Aorta (tissue), 5 donors: Measurements from ENCODE around the gene CCDC148. TPM values are rescaled to one million over a fixed set of nuclear protein-coding genes. Genes with fewer than 3 reads are reported as not detected.

Experiments used
- ATAC-seq: fragments of 200-7000 bp; cut with Tn5 transposase; one replicate; pipeline ENCODE4 v1.9.1; 2022; ENCODE audit warnings: moderate library complexity; ENCODE audit not compliant: low FRiP score
- DNase-seq, 2 donors: peaks; one replicate each; pipeline ENCODE4 v3.0.0-alpha.2; 2020
- H3K27ac ChIP-seq, 2 donors: one replicate each; pipeline ENCODE4 v1.5.1; 2013; ENCODE audit warnings: low read length in 2 of 2, mild to moderate bottlenecking in 2 of 2, moderate library complexity in 2 of 2, control low read depth in 1 of 2, inconsistent platforms in 1 of 2, low read depth in 1 of 2
- H3K27me3 ChIP-seq, 2 donors: one replicate each; pipeline ENCODE4 v1.6.1; 2013; ENCODE audit warnings: control low read depth in 1 of 2, low read length in 1 of 2, mild to moderate bottlenecking in 1 of 2, moderate library complexity in 1 of 2; ENCODE audit not compliant: insufficient read depth in 2 of 2, control insufficient read depth in 1 of 2
- H3K36me3 ChIP-seq, 2 donors: one replicate each; pipeline ENCODE4 v1.6.1; 2013; ENCODE audit warnings: control low read depth in 1 of 2, low read length in 1 of 2, mild to moderate bottlenecking in 1 of 2; ENCODE audit not compliant: insufficient read depth in 2 of 2, control insufficient read depth in 1 of 2
- H3K4me1 ChIP-seq, 2 donors: one replicate each; pipeline ENCODE4 v1.6.1; 2013; ENCODE audit warnings: low read length in 2 of 2, control low read depth in 1 of 2, mild to moderate bottlenecking in 1 of 2, moderate library complexity in 1 of 2; ENCODE audit not compliant: insufficient read depth in 2 of 2, control insufficient read depth in 1 of 2
- H3K4me3 ChIP-seq, 2 donors: one replicate each; pipeline ENCODE4 v1.5.1; 2013; ENCODE audit warnings: low read length in 2 of 2, control low read depth in 1 of 2, mild to moderate bottlenecking in 1 of 2
- H3K9me3 ChIP-seq: one replicate; pipeline ENCODE4 v1.6.1; 2013; ENCODE audit warnings: mild to moderate bottlenecking, low read length; ENCODE audit not compliant: control insufficient read depth
- WGBS, 2 donors: extraction: QIAGEN DNeasy Blood & Tissue Kit; methylation state at CpG; one replicate each; pipeline ENCODE4 v1.1.7; 2013; 5-methylcytosine and 5-hydroxymethylcytosine counted together
- intact Hi-C, 2 donors: fragments of 100-400 bp; cut with DNase I; formaldehyde crosslinking; loops; one replicate each; pipeline versions ENCODE4 v1.14.2 to v1.15.0; 2022
- polyA plus RNA-seq, 2 donors: library from polyadenylated mRNA; stranded (reverse); fragments of 200-250 nt; gene quantifications; one replicate each; pipeline ENCODE4 v1.2.3, GENCODE V29; 2013
- total RNA-seq, 2 donors: library from RNA; stranded (reverse); fragmentation: NEBNext Ultra II Directional; extraction: Animal tissue kit (Norgen Biotek cat#: 25700); gene quantifications; one replicate each; pipeline ENCODE4 v1.2.1, GENCODE V29; 2021
- donor health status: healthy with polysubstance abuse.
- donor health status: Bipolar disorder and iron deficiency.
- donor health status: DM: no; HTN: no; CAD: no.
- donor health status: DM: no; HTN: no; CAD: no.
- donor health status: DM: yes; HTN: yes; CAD: no.

The CCDC148 gene
- total and polyA plus RNA-seq, 4 donors, result 0.41 to 1.6 (median 0.52) TPM; not detected in 1

DNA sequence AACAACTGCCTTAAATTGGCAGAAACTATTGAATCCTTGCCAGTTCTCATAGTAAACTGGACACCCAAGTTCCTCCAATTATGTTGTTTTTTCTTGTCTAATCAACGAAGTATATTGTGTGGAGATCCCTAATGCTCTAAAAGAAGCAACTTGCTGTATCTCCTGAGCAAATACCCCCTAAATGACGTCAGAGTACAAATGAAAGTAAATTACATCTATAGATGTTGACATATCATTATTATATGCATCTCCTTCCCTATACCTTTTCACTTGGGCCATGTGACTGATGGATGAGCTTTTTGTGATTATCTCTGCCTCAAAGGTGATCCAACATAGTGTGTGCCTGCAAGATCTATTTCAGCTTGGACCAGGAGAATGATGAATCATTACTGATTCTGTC, 159.4 kb downstream of the CCDC148 start:
- peaks cover 2% of the 10 kb centered on the region for H3K9me3 ChIP-seq
- DNase-seq (no peak), ATAC-seq (no peak)
- intact Hi-C loops, result no loop called here
- H3K27ac ChIP-seq, result no peak overlapping the region
- 61 to 64% methylated on average over 2 of the region's 2 CpGs for WGBS, 2 donors
- no peaks in the 10 kb centered on the region for H3K36me3 ChIP-seq
- H3K4me1 ChIP-seq, result no peaks in the 10 kb centered on the region
- no peaks in the 10 kb centered on the region for H3K27me3 ChIP-seq
- H3K4me3 ChIP-seq, result no peak overlapping the region

GRCh38 chr2:158293722-158294121, 162.8 kb downstream of the CCDC148 start:
- intact Hi-C loops, result no loop called here
- WGBS, 2 donors, result 84 to 91% methylated on average over 1 to 3 of the region's 3 CpGs
- Histone ChIP-seq H3K4me3 (no peak overlapping the region), H3K27me3 (no peaks in the 10 kb centered on the region), H3K9me3 (no peaks in the 10 kb centered on the region), H3K36me3 (no peaks in the 10 kb centered on the region), H3K4me1 (no peaks in the 10 kb centered on the region), H3K27ac (no peak overlapping the region)
- DNase-seq (no peak), ATAC-seq (no peak)

GRCh38 chr2:158291544-158292180, 164.9 kb downstream of the CCDC148 start:
- no peaks in the 10 kb centered on the region for H3K4me1 ChIP-seq
- no peaks in the 10 kb centered on the region for H3K36me3 ChIP-seq
- no peak overlapping the region for H3K27ac ChIP-seq
- WGBS, 2 donors, result 38 to 43% methylated on average over 2 of the region's 2 CpGs
- intact Hi-C loops, result no loop called here
- ATAC-seq (no peak), DNase-seq (no peak)
- no peaks in the 10 kb centered on the region for H3K9me3 ChIP-seq
- H3K27me3 ChIP-seq, result no peaks in the 10 kb centered on the region
- H3K4me3 ChIP-seq, result no peak overlapping the region

DNA sequence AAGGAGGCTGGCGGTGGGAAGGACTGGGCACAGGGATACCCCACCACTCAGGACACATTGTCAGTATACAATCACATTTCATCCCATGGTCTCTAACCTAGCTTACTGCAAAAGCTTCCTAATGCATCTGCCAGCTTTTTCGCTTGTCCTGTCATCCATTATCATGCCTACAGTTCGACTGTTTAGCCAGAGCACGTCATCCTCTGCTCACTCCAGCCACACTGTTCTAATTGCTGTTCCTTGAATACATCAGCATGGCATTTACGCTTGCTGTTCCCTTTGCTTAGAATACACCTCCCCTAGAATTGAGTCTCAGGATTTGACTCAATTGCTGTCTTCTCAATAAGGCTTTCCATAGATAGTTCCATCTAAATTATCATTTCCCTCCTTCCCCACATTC, 166.3 kb downstream of the CCDC148 start:
- H3K4me3 ChIP-seq, result no peak overlapping the region
- 63 to 71% methylated on average over 5 of the region's 5 CpGs for WGBS, 2 donors
- H3K27ac ChIP-seq, result no peak overlapping the region
- ATAC-seq (no peak), DNase-seq (no peak)
- intact Hi-C loops, result no loop called here
- H3K36me3 ChIP-seq, result no peaks in the 10 kb centered on the region
- H3K27me3 ChIP-seq, result no peaks in the 10 kb centered on the region
- H3K4me1 ChIP-seq, result no peaks in the 10 kb centered on the region
- no peaks in the 10 kb centered on the region for H3K9me3 ChIP-seq

- H3K27me3 ChIP-seq, result no peaks in the 10 kb centered on the region
- 65 to 70% methylated on average over 2 of the region's 2 CpGs for whole genome bisulfite sequencing, 2 donors
Observed at GRCh38 chr2:158276619-158277471, 179.7 kb downstream of the CCDC148 start.

GRCh38 chr2:158273791-158274190, 182.8 kb downstream of the CCDC148 start:
- Histone ChIP-seq H3K9me3 (no peaks in the 10 kb centered on the region), H3K4me1 (no peaks in the 10 kb centered on the region), H3K36me3 (no peaks in the 10 kb centered on the region), H3K27me3 (no peaks in the 10 kb centered on the region), H3K4me3 (no peak overlapping the region), H3K27ac (no peak overlapping the region)
- DNase-seq (no peak), ATAC-seq (no peak)
- intact Hi-C loops, result no loop called here
- 16 to 18% methylated on average over 3 of the region's 3 CpGs for WGBS, 2 donors

More at GRCh38 chr2:158276619-158277471, 179.7 kb downstream of the CCDC148 start:
- intact Hi-C loops, result no loop called here
- no peaks in the 10 kb centered on the region for H3K36me3 ChIP-seq
- no peaks in the 10 kb centered on the region for H3K9me3 ChIP-seq
- ATAC-seq (no peak), DNase-seq (no peak)
- no peak overlapping the region for H3K4me3 ChIP-seq
- H3K4me1 ChIP-seq, result no peaks in the 10 kb centered on the region
- H3K27ac ChIP-seq, result no peak overlapping the region

GRCh38 chr2:158270536-158270935, 186.0 kb downstream of the CCDC148 start:
- WGBS, 2 donors, result 18 to 19% methylated on average over 3 of the region's 3 CpGs
- Histone ChIP-seq H3K36me3 (no peaks in the 10 kb centered on the region), H3K4me1 (no peaks in the 10 kb centered on the region), H3K27ac (no peak overlapping the region), H3K27me3 (no peaks in the 10 kb centered on the region), H3K4me3 (no peak overlapping the region), H3K9me3 (no peaks in the 10 kb centered on the region)
- intact Hi-C loops, result no loop called here
- DNase-seq (no peak), ATAC-seq (no peak)

- H3K4me1 ChIP-seq, result no peaks in the 10 kb centered on the region
- ATAC-seq (no peak), DNase-seq (no peak)
- no peaks in the 10 kb centered on the region for H3K36me3 ChIP-seq
- 92 to 94% methylated on average over 2 of the region's 2 CpGs for WGBS, 2 donors
- no peaks in the 10 kb centered on the region for H3K9me3 ChIP-seq
- intact Hi-C loops, result no loop called here
- no peaks in the 10 kb centered on the region for H3K27me3 ChIP-seq
- H3K27ac ChIP-seq, result no peak overlapping the region
- no peak overlapping the region for H3K4me3 ChIP-seq
Observed at GRCh38 chr2:158269143-158269542, 187.4 kb downstream of the CCDC148 start.

- no peaks in the 10 kb centered on the region for H3K36me3 ChIP-seq
- ATAC-seq (no peak), DNase-seq (no peak)
- no peak overlapping the region for H3K27ac ChIP-seq
- WGBS, 2 donors, result 78 to 83% methylated on average over 2 of the region's 2 CpGs
- intact Hi-C loops, result no loop called here
- H3K4me3 ChIP-seq, result no peak overlapping the region
- no peaks in the 10 kb centered on the region for H3K27me3 ChIP-seq
- H3K4me1 ChIP-seq, result no peaks in the 10 kb centered on the region
- peaks cover 1% of the 10 kb centered on the region for H3K9me3 ChIP-seq
Observed at GRCh38 chr2:158266111-158266510, 190.4 kb downstream of the CCDC148 start.
